ENCODE results near the gene SNX13. TPM values are rescaled to one million over a fixed set of nuclear protein-coding genes. Genes with fewer than 3 reads are reported as not detected.

SNX13 gene
- total RNA-seq, 2 donors from 2014 or later: 36.1 to 46.9 TPM

- H3K4me1 ChIP-seq: no peaks in the 10 kb centered on the region
- no peaks in the 10 kb centered on the region for H3K27me3 ChIP-seq
- H3K27ac ChIP-seq: no peak overlapping the region
- no peaks in the 10 kb centered on the region for H3K9me3 ChIP-seq
- no peak overlapping the region for H3K4me3 ChIP-seq
- no peaks in the 10 kb centered on the region for H3K36me3 ChIP-seq
- TF ChIP-seq CTCF (IDR thresholded peaks at IDR 0.05): no peak
- DNase-seq (ENCODE audit: low spot score): no peak
Observed at GRCh38 chr7:17957871-17958270, 17.6 kb upstream of the SNX13 start.

- no peak for DNase-seq (ENCODE audit: low spot score)
- Histone ChIP-seq H3K36me3 (no peaks in the 10 kb centered on the region), H3K4me3 (no peak overlapping the region), H3K27ac (no peak overlapping the region), H3K4me1 (no peaks in the 10 kb centered on the region), H3K27me3 (no peaks in the 10 kb centered on the region), H3K9me3 (no peaks in the 10 kb centered on the region)
- no peak for TF ChIP-seq CTCF (IDR thresholded peaks at IDR 0.05)
Observed at GRCh38 chr7:17952387-17952786, 12.1 kb upstream of the SNX13 start.

- no peak for TF ChIP-seq CTCF (IDR thresholded peaks at IDR 0.05)
- Histone ChIP-seq H3K27me3 (no peaks in the 10 kb centered on the region), H3K9me3 (no peaks in the 10 kb centered on the region), H3K4me1 (no peaks in the 10 kb centered on the region), H3K36me3 (no peaks in the 10 kb centered on the region), H3K27ac (no peak overlapping the region), H3K4me3 (no peak overlapping the region)
- DNase-seq (ENCODE audit: low spot score): no peak
Observed at GRCh38 chr7:17951742-17952254, 11.5 kb upstream of the SNX13 start.

GRCh38 chr7:17948526-17949238, 8.4 kb upstream of the SNX13 start:
- no peak overlapping the region for H3K27ac ChIP-seq
- DNase-seq (ENCODE audit: low spot score): no peak
- H3K9me3 ChIP-seq: no peaks in the 10 kb centered on the region
- H3K4me1 ChIP-seq: no peaks in the 10 kb centered on the region
- no peaks in the 10 kb centered on the region for H3K36me3 ChIP-seq
- no peak overlapping the region for H3K4me3 ChIP-seq
- no peaks in the 10 kb centered on the region for H3K27me3 ChIP-seq
- TF ChIP-seq CTCF (IDR thresholded peaks at IDR 0.05): no peak

- H3K9me3 ChIP-seq: no peaks in the 10 kb centered on the region
- no peaks in the 10 kb centered on the region for H3K36me3 ChIP-seq
- no peak for DNase-seq (ENCODE audit: low spot score)
- no peak overlapping the region for H3K4me3 ChIP-seq
- H3K27me3 ChIP-seq: no peaks in the 10 kb centered on the region
- H3K27ac ChIP-seq: no peak overlapping the region
- TF ChIP-seq CTCF (IDR thresholded peaks at IDR 0.05): no peak
- H3K4me1 ChIP-seq: no peaks in the 10 kb centered on the region
Observed at GRCh38 chr7:17947620-17948019, 7.3 kb upstream of the SNX13 start.

GRCh38 chr7:17946591-17946990, 6.3 kb upstream of the SNX13 start:
- Histone ChIP-seq H3K9me3 (no peaks in the 10 kb centered on the region), H3K4me1 (no peaks in the 10 kb centered on the region), H3K4me3 (no peak overlapping the region), H3K36me3 (no peaks in the 10 kb centered on the region), H3K27ac (no peak overlapping the region), H3K27me3 (no peaks in the 10 kb centered on the region)
- TF ChIP-seq CTCF (IDR thresholded peaks at IDR 0.05): no peak
- no peak for DNase-seq (ENCODE audit: low spot score)

Data from right atrium auricular region (tissue), 2 donors.